PC-3 (cell line): Measurements from ENCODE around the gene FOXA3. TPM values are rescaled to one million over a fixed set of nuclear protein-coding genes. Genes with fewer than 3 reads are reported as not detected.

Experiments
- ATAC-seq: fragments of 200-7000 bp; cut with Tn5 transposase; 2 replicates; pipeline ENCODE4 v1.9.1; 2020; ENCODE audit warnings: mild to moderate bottlenecking, moderate library complexity
- BruUV-seq: library from RNA; stranded (reverse); fragments of 400-500 nt; replicated peaks from 2 replicates; lab custom pipeline; 2021; lab: Mats Ljungman, UMichigan
- CTCF ChIA-PET: fragments of 300-600 bp; sonication (Branson Sonifier 250); formaldehyde crosslinking; loops from one replicate; lab custom pipeline; 2022; ENCODE audit warnings: antibody characterized with exemption; lab: Charles Lee
- POLR2A ChIA-PET: fragments of 300-600 bp; sonication (Branson Sonifier 250); formaldehyde crosslinking; loops from one replicate; lab custom pipeline; 2022; ENCODE audit warnings: antibody characterized with exemption; ENCODE audit not compliant: unreplicated experiment; lab: Charles Lee
- DNase-seq: peaks from one replicate; pipeline ENCODE4 v3.0.0-alpha.2; 2015
- H2AFZ ChIP-seq: fragments of 300-600 bp; sonication (generic); 2 replicates; pipeline ENCODE4 v1.6.0; 2016; ENCODE audit warnings: antibody characterized with exemption, low read length
- H3F3A ChIP-seq: fragments of 300-600 bp; sonication (generic); one replicate; pipeline ENCODE4 v1.6.0; 2017; ENCODE audit warnings: antibody characterized with exemption, low read length, control low read depth, mild to moderate bottlenecking; ENCODE audit not compliant: unreplicated experiment
- H3K27ac ChIP-seq: fragments of 300-600 bp; sonication (generic); 2 replicates; pipeline ENCODE4 v1.5.1; 2016; ENCODE audit warnings: mild to moderate bottlenecking, low read length
- H3K27me3 ChIP-seq: fragments of 300-600 bp; sonication (generic); 2 replicates; pipeline ENCODE4 v1.6.1; 2016; ENCODE audit warnings: low read length, mixed read lengths
- H3K36me3 ChIP-seq: fragments of 300-600 bp; sonication (generic); 2 replicates; pipeline ENCODE4 v1.6.1; 2016; ENCODE audit warnings: low read depth, mixed run types, low read length, mixed read lengths
- H3K4me1 ChIP-seq: fragments of 300-600 bp; sonication (generic); 2 replicates; pipeline ENCODE4 v1.5.1; 2016; ENCODE audit warnings: low read length; ENCODE audit not compliant: insufficient read depth
- H3K4me2 ChIP-seq: fragments of 300-600 bp; sonication (generic); 2 replicates; pipeline ENCODE4 v1.6.0; 2016; ENCODE audit warnings: low read length
- H3K4me3 ChIP-seq: fragments of 300-600 bp; sonication (generic); 2 replicates; pipeline ENCODE4 v1.5.1; 2016; ENCODE audit warnings: mild to moderate bottlenecking, low read length, mixed read lengths
- H3K79me2 ChIP-seq: fragments of 300-600 bp; sonication (generic); 2 replicates; pipeline ENCODE4 v1.6.1; 2017; ENCODE audit warnings: low read length, mixed read lengths
- H3K9ac ChIP-seq: fragments of 300-600 bp; sonication (generic); 2 replicates; pipeline ENCODE4 v1.6.0; 2016; ENCODE audit warnings: mild to moderate bottlenecking, low read length
- H3K9me2 ChIP-seq: fragments of 300-600 bp; sonication (generic); replicated peaks from 2 replicates; pipeline ENCODE4 v1.6.1; 2016; ENCODE audit warnings: mixed run types, low read length, mixed read lengths
- H3K9me3 ChIP-seq: fragments of 300-600 bp; sonication (generic); 2 replicates; pipeline ENCODE4 v1.6.1; 2016; ENCODE audit warnings: low read length, mixed read lengths
- H4K20me1 ChIP-seq: fragments of 300-600 bp; sonication (generic); 2 replicates; pipeline ENCODE4 v1.6.1; 2016; ENCODE audit warnings: low read length, mixed read lengths
- CTCF ChIP-seq: fragments of 300-600 bp; sonication (generic); conservative IDR thresholded peaks from 2 replicates; pipeline ENCODE4 v1.5.1; 2017; ENCODE audit warnings: antibody characterized with exemption, low read depth, mild to moderate bottlenecking, low read length
- EZH2 ChIP-seq: fragments of 300-600 bp; sonication (generic); IDR thresholded peaks from one replicate; pipeline ENCODE4 v1.6.1; 2017; ENCODE audit warnings: antibody characterized with exemption, mild to moderate bottlenecking, low read length; ENCODE audit not compliant: unreplicated experiment
- EZH2phosphoT487 ChIP-seq: fragments of 300-600 bp; sonication (generic); IDR thresholded peaks from 2 replicates; pipeline ENCODE4 v1.6.1; 2018; ENCODE audit warnings: mild to moderate bottlenecking, antibody characterized with exemption, low read length, borderline replicate concordance
- intact Hi-C: fragments of 100-400 bp; cut with micrococcal nuclease; formaldehyde crosslinking; loops from 2 replicates; pipeline ENCODE4 v1.9.0; 2023
- total RNA-seq: library from RNA; depleted of rRNA; stranded (reverse); fragments of >200 nt; gene quantifications from 2 replicates; pipeline ENCODE4 v1.2.3, GENCODE V29; 2014

The FOXA3 gene
- total RNA-seq, 1 experiment from 2014 or later = 0.33 TPM

GRCh38 chr19:45911291-45911690 lies 47.2 kb downstream of the FOXA3 start:
- Histone ChIP-seq H3K4me1 (peaks cover 4% of the 10 kb centered on the region), H3K27ac (no peak overlapping the region), H3K9me3 (no peaks in the 10 kb centered on the region), H3K79me2 (no peaks in the 10 kb centered on the region), H2AFZ (no peak overlapping the region), H3K27me3 (no peaks in the 10 kb centered on the region), H3K4me3 (no peak overlapping the region), H3K9me2 (no peaks in the 10 kb centered on the region), H3F3A (no peaks in the 10 kb centered on the region), H3K36me3 (no peaks in the 10 kb centered on the region), H3K9ac (no peak overlapping the region), H3K4me2 (no peak overlapping the region), H4K20me1 (no peaks in the 10 kb centered on the region)
- no peak for TF ChIP-seq EZH2phosphoT487
- TF ChIP-seq EZH2 = no peak
- no peak for TF ChIP-seq CTCF
- no peak for DNase-seq
- intact Hi-C loops = no loop called here
- ATAC-seq = no peak
- ChIA-PET CTCF (no interaction called here), POLR2A (no interaction called here)
- no TSS peak for BruUV-seq

- ATAC-seq (no peak), DNase-seq (peak; percentile 13)
- H3K4me2 ChIP-seq = no peak within 1 kb of the TSS
- H3K9me3 ChIP-seq = no peaks in the 10 kb centered on the region
- H4K20me1 ChIP-seq = no peaks in the 10 kb centered on the region
- H3K79me2 ChIP-seq = no peaks in the 10 kb centered on the region
- ChIA-PET CTCF (no interaction called here), POLR2A (no interaction called here)
- intact Hi-C loops = no loop called here
- H3K27ac ChIP-seq = no peak within 1 kb of the TSS
- no peak within 1 kb of the TSS for H2AFZ ChIP-seq
- H3K4me1 ChIP-seq = no peaks in the 10 kb centered on the region
- no peaks in the 10 kb centered on the region for H3K36me3 ChIP-seq
- no peak within 1 kb of the TSS for H3K4me3 ChIP-seq
- no peaks in the 10 kb centered on the region for H3F3A ChIP-seq
- H3K9me2 ChIP-seq = no peaks in the 10 kb centered on the region
- H3K27me3 ChIP-seq = no peaks in the 10 kb centered on the region
- no peak within 1 kb of the TSS for H3K9ac ChIP-seq
- BruUV-seq = no TSS peak
- TF ChIP-seq CTCF (peak; percentile 28; the same call in 1 of the 2 replicates), EZH2phosphoT487 (no peak)
Measured at GRCh38 chr19:45913874-45914830, 50.0 kb downstream of the FOXA3 start, which contains the start of gene NANOS2. TSS of gene NANOS2 (minus strand) at chr19:45914778. CDS start at chr19:45914693, 85 bp downstream.
